ENCODE data around the gene DNAJA3.
A peak's percentile ranks its signal among the peaks of the same experiment; 100 is the strongest.

DNAJA3 gene

DNA sequence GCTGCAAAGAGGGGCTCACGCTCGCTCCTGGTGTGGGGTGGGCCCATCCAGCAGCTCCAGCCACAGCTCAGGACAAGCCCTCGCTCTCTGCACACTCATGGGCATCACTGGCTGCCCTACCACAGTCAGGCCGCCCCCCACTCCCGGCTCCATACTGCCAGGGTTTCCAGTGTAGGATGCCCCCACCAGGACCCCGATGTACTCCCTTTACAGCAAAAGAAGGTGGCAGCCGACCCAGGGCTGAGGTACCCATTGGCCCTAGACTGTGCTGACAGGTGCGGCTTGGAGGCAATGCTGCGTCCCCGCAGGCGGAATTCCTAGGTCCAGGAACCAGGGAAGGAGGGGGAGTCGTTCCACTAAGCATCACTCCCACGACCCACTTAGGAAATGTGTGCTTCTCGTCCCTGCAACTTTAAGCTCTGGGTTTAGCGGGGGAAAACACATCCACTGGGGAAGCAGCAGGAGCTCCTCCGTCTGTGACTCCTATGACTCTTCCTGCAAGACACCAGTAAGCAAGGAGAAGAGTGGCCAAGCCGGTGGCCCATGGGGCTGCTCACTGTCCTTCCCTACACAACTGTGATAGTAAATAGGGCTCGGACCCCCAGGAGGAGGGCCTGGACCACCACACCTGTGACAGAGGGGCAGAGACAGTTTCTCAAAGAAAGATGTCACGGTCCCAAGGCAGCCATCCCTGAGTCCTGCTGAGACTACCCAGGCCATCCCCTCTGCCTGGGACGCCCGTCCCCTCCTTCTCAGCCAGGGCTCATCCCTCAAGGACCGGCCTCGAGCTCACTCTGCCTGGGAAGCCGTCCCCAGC, 22.3 kb upstream of the DNAJA3 start:
- DNase-seq (ENCODE audit: low spot score) (no peak), ATAC-seq (ENCODE audit: low read depth) (no peak)
- H3K9me3 ChIP-seq (ENCODE audit: severe bottlenecking): no peaks in the 10 kb centered on the region
- H3K4me3 ChIP-seq (ENCODE audit: severe bottlenecking): no peak overlapping the region
- TF ChIP-seq CTCF (IDR thresholded peaks at IDR 0.05; ENCODE audit: poor library complexity, severe bottlenecking): no peak
- no peaks in the 10 kb centered on the region for H3K27me3 ChIP-seq (ENCODE audit: insufficient read depth, poor library complexity, severe bottlenecking)
- no peak overlapping the region for H3K27ac ChIP-seq (ENCODE audit: poor library complexity, severe bottlenecking)
- H3K36me3 ChIP-seq (ENCODE audit: low read depth): peaks cover 22% of the 10 kb centered on the region
- peaks cover 2% of the 10 kb centered on the region for H3K4me1 ChIP-seq (ENCODE audit: insufficient read depth, poor library complexity, severe bottlenecking)

- H3K36me3 ChIP-seq (ENCODE audit: low read depth): peaks cover 22% of the 10 kb centered on the region
- peaks cover 10% of the 10 kb centered on the region for H3K4me1 ChIP-seq (ENCODE audit: insufficient read depth, poor library complexity, severe bottlenecking)
- no peaks in the 10 kb centered on the region for H3K9me3 ChIP-seq (ENCODE audit: severe bottlenecking)
- H3K27me3 ChIP-seq (ENCODE audit: insufficient read depth, poor library complexity, severe bottlenecking): no peaks in the 10 kb centered on the region
- TF ChIP-seq CTCF (IDR thresholded peaks at IDR 0.05; ENCODE audit: poor library complexity, severe bottlenecking): peak; percentile 54
- H3K4me3 ChIP-seq (ENCODE audit: severe bottlenecking): no peak overlapping the region
- DNase-seq (ENCODE audit: low spot score): no peak
- ATAC-seq (ENCODE audit: low read depth): peak; percentile 13; the same call in 1 of the 3 replicates
- H3K27ac ChIP-seq (ENCODE audit: poor library complexity, severe bottlenecking): no peak overlapping the region
Observed at GRCh38 chr16:4404247-4404966, 21.3 kb upstream of the DNAJA3 start.

GRCh38 chr16:4404967-4405696, 20.5 kb upstream of the DNAJA3 start:
- H3K9me3 ChIP-seq (ENCODE audit: severe bottlenecking): no peaks in the 10 kb centered on the region

GRCh38 chr16:4407543-4408322, 17.9 kb upstream of the DNAJA3 start:
- H3K36me3 ChIP-seq (ENCODE audit: low read depth): peaks cover 27% of the 10 kb centered on the region
- no peaks in the 10 kb centered on the region for H3K9me3 ChIP-seq (ENCODE audit: severe bottlenecking)
- H3K27me3 ChIP-seq (ENCODE audit: insufficient read depth, poor library complexity, severe bottlenecking): no peaks in the 10 kb centered on the region
- no peak overlapping the region for H3K4me3 ChIP-seq (ENCODE audit: severe bottlenecking)
- no peak for DNase-seq (ENCODE audit: low spot score)
- peak overlapping the region; percentile 12 for H3K27ac ChIP-seq (ENCODE audit: poor library complexity, severe bottlenecking)
- ATAC-seq (ENCODE audit: low read depth): no peak
- H3K4me1 ChIP-seq (ENCODE audit: insufficient read depth, poor library complexity, severe bottlenecking): peaks cover 15% of the 10 kb centered on the region
- no peak for TF ChIP-seq CTCF (IDR thresholded peaks at IDR 0.05; ENCODE audit: poor library complexity, severe bottlenecking)

More at GRCh38 chr16:4404967-4405696, 20.5 kb upstream of the DNAJA3 start:
- H3K36me3 ChIP-seq (ENCODE audit: low read depth): peaks cover 22% of the 10 kb centered on the region
- no peaks in the 10 kb centered on the region for H3K27me3 ChIP-seq (ENCODE audit: insufficient read depth, poor library complexity, severe bottlenecking)
- no peak overlapping the region for H3K4me3 ChIP-seq (ENCODE audit: severe bottlenecking)
- TF ChIP-seq CTCF (IDR thresholded peaks at IDR 0.05; ENCODE audit: poor library complexity, severe bottlenecking): no peak
- no peak overlapping the region for H3K27ac ChIP-seq (ENCODE audit: poor library complexity, severe bottlenecking)
- peaks cover 10% of the 10 kb centered on the region for H3K4me1 ChIP-seq (ENCODE audit: insufficient read depth, poor library complexity, severe bottlenecking)
- no peak for ATAC-seq (ENCODE audit: low read depth)
- peak; percentile 64 for DNase-seq (ENCODE audit: low spot score)
